ENCODE results near the gene FAM47C. TPM values are rescaled to one million over a fixed set of nuclear protein-coding genes. Genes with fewer than 3 reads are reported as not detected.
"Not testable (repeated sequence)": the region's sequence is repeated elsewhere in the genome, so short reads cannot be mapped to it uniquely, and the experiment has no call there.

FAM47C gene
- not detected for total RNA-seq
- long read RNA-seq = 0 reads

- intact Hi-C loops (cut with DNase I); ATAC-seq (ENCODE audit: poor library complexity); DNase-seq: not testable (repeated sequence)
Measured at GRCh38 chrX:37008182-37008581, at the start of gene FAM47C. Gene FAM47C (plus strand): TSS chrX:37008366. CDS start chrX:37008411, 45 bp downstream.

- no peak for DNase-seq
- ATAC-seq (ENCODE audit: poor library complexity) = no peak
- intact Hi-C loops (cut with DNase I) = no loop called here
Measured at GRCh38 chrX:36961590-36961989, 46.6 kb upstream of the FAM47C start.

GRCh38 chrX:36963069-36963808 is 44.9 kb upstream of the FAM47C start:
- DNase-seq (no peak), ATAC-seq (ENCODE audit: poor library complexity) (no peak)
- intact Hi-C loops (cut with DNase I) = no loop called here

- intact Hi-C loops (cut with DNase I) = no loop called here
- no peak for ATAC-seq (ENCODE audit: poor library complexity)
Measured at GRCh38 chrX:36963852-36964251, 44.3 kb upstream of the FAM47C start.

GRCh38 chrX:36973575-36973974 is 34.6 kb upstream of the FAM47C start:
- no peak for ATAC-seq (ENCODE audit: poor library complexity)
- no peak for DNase-seq
- intact Hi-C loops (cut with DNase I) = no loop called here

More at GRCh38 chrX:36963852-36964251, 44.3 kb upstream of the FAM47C start:
- DNase-seq = no peak

- intact Hi-C loops (cut with DNase I) = no loop called here
- DNase-seq (no peak), ATAC-seq (ENCODE audit: poor library complexity) (no peak)
Measured at GRCh38 chrX:36974911-36975310, 33.3 kb upstream of the FAM47C start.

- DNase-seq = no peak
- ATAC-seq (ENCODE audit: poor library complexity) = no peak
- intact Hi-C loops (cut with DNase I) = no loop called here
Measured at GRCh38 chrX:36978886-36979285, 29.3 kb upstream of the FAM47C start.

- ATAC-seq (ENCODE audit: poor library complexity) (no peak), DNase-seq (no peak)
- intact Hi-C loops (cut with DNase I) = no loop called here
Measured at GRCh38 chrX:36983831-36984230, 24.3 kb upstream of the FAM47C start.

GRCh38 chrX:36985416-36986209 is 22.6 kb upstream of the FAM47C start:
- intact Hi-C loops (cut with DNase I); ATAC-seq (ENCODE audit: poor library complexity): not testable (repeated sequence)

GRCh38 chrX:36986231-36986630 is 21.9 kb upstream of the FAM47C start:
- intact Hi-C loops (cut with DNase I) = no loop called here
- ATAC-seq (ENCODE audit: poor library complexity) = no peak
- no peak for DNase-seq

More at GRCh38 chrX:36985416-36986209, 22.6 kb upstream of the FAM47C start:
- not testable (repeated sequence) for DNase-seq

GRCh38 chrX:36987212-36987611 is 21.0 kb upstream of the FAM47C start:
- DNase-seq; intact Hi-C loops (cut with DNase I); ATAC-seq (ENCODE audit: poor library complexity): not testable (repeated sequence)

- DNase-seq = no peak
- intact Hi-C loops (cut with DNase I) = no loop called here
- ATAC-seq (ENCODE audit: poor library complexity) = no peak
Measured at GRCh38 chrX:37000140-37000539, 8.0 kb upstream of the FAM47C start.

- intact Hi-C loops (cut with DNase I) = no loop called here
- ATAC-seq (ENCODE audit: poor library complexity) (no peak), DNase-seq (no peak)
Measured at GRCh38 chrX:37010496-37010895, 2.3 kb downstream of the FAM47C start.

- DNase-seq; intact Hi-C loops (cut with DNase I); ATAC-seq (ENCODE audit: poor library complexity): not testable (repeated sequence)
Measured at GRCh38 chrX:37034260-37034659, 26.1 kb downstream of the FAM47C start.

- not testable (repeated sequence) for ATAC-seq (ENCODE audit: poor library complexity); DNase-seq
Measured at GRCh38 chrX:37036674-37037220, 28.6 kb downstream of the FAM47C start.

GRCh38 chrX:37038814-37039213 is 30.6 kb downstream of the FAM47C start:
- ATAC-seq (ENCODE audit: poor library complexity); DNase-seq; intact Hi-C loops (cut with DNase I): not testable (repeated sequence)

More at GRCh38 chrX:37036674-37037220, 28.6 kb downstream of the FAM47C start:
- intact Hi-C loops (cut with DNase I) = not testable (repeated sequence)

- DNase-seq; intact Hi-C loops (cut with DNase I); ATAC-seq (ENCODE audit: poor library complexity): not testable (repeated sequence)
Measured at GRCh38 chrX:37042956-37043885, 35.1 kb downstream of the FAM47C start.

GRCh38 chrX:37047776-37048175 is 39.6 kb downstream of the FAM47C start:
- intact Hi-C loops (cut with DNase I) = no loop called here
- no peak for ATAC-seq (ENCODE audit: poor library complexity)

More at GRCh38 chrX:37047776-37048175, 39.6 kb downstream of the FAM47C start:
- DNase-seq = no peak

Data from Right ventricle myocardium superior (tissue), 1 donor.